SK-N-SH (cell line): ENCODE measurements around the gene PRSS3. TPM values are rescaled to one million over a fixed set of nuclear protein-coding genes. Genes with fewer than 3 reads are reported as not detected.
"Not testable (repeated sequence)": the region's sequence is repeated elsewhere in the genome, so short reads cannot be mapped to it uniquely, and the experiment has no call there.

Experiments
- CTCF ChIA-PET: fragments of 300-600, 350-600 bp; formaldehyde crosslinking; extraction: SDS; loops from one replicate; lab custom pipeline; 2021; lab: Yijun Ruan, JAX
- POLR2A ChIA-PET: fragments of 350-600 bp; sonication (Branson Sonifier 250); formaldehyde crosslinking; extraction: SDS; loops from one replicate; lab custom pipeline; 2020; ENCODE audit warnings: antibody characterized with exemption, inconsistent platforms; lab: Yijun Ruan, JAX
- DNase-seq: peaks from one replicate; pipeline ENCODE4 v3.0.0; 2012
- H2AFZ ChIP-seq: fragments of 200-600 bp; sonication (generic); 2 replicates; pipeline ENCODE4 v1.8.1; 2016; ENCODE audit warnings: antibody characterized with exemption, mild to moderate bottlenecking, low read depth
- H3F3A ChIP-seq: fragments of 200-600 bp; sonication (generic); replicated peaks from 2 replicates; pipeline ENCODE3; 2016; ENCODE audit warnings: antibody characterized with exemption, mild to moderate bottlenecking; ENCODE audit not compliant: insufficient read depth
- H3K27ac ChIP-seq, 2 experiments: fragments of 200-500 bp in 1 of 2; fragments of 200-600 bp in 1 of 2; sonication (Bioruptor generic) in 1 of 2; sonication (generic), shearing (Covaris generic) in 1 of 2; 2 replicates each; pipeline versions ENCODE4 v1.5.1 to v1.6.1; 2014 to 2016; ENCODE audit warnings: low read depth in 2 of 2, inconsistent platforms in 1 of 2, low read length in 1 of 2, mild to moderate bottlenecking in 1 of 2, mixed read lengths in 1 of 2
- H3K27me3 ChIP-seq: fragments of 200-600 bp; sonication (generic), shearing (Covaris generic); 2 replicates; pipeline ENCODE4 v1.6.1; 2016; ENCODE audit warnings: mixed run types; ENCODE audit not compliant: insufficient read depth
- H3K36me3 ChIP-seq, 2 experiments: fragments of 200-500 bp in 1 of 2; fragments of 200-600 bp in 1 of 2; sonication (Bioruptor generic) in 1 of 2; sonication (generic) in 1 of 2; replicated peaks in 1 of 2; 2 replicates each; pipeline versions ENCODE3 to v1.5.1; 2014 to 2016; ENCODE audit warnings: low read length in 1 of 2, mild to moderate bottlenecking in 1 of 2; ENCODE audit not compliant: insufficient read depth in 2 of 2, control insufficient read depth in 1 of 2
- H3K4me1 ChIP-seq, 2 experiments: fragments of 200-500 bp in 1 of 2; fragments of 200-600 bp in 1 of 2; sonication (Bioruptor generic) in 1 of 2; sonication (generic), shearing (Covaris generic) in 1 of 2; 2 replicates each; pipeline versions ENCODE4 v1.5.1 to v1.6.1; 2014 to 2016; ENCODE audit warnings: low read depth in 1 of 2, low read length in 1 of 2, mixed run types in 1 of 2; ENCODE audit not compliant: insufficient read depth in 2 of 2, control insufficient read depth in 1 of 2
- H3K4me2 ChIP-seq: fragments of 200-600 bp; sonication (generic), shearing (Covaris generic); 2 replicates; pipeline ENCODE4 v1.6.1; 2017; ENCODE audit warnings: mixed run types
- H3K4me3 ChIP-seq, 2 experiments: fragments of 200-500 bp in 1 of 2; fragments of 200-600 bp in 1 of 2; sonication (Bioruptor generic) in 1 of 2; sonication (generic), shearing (Covaris generic) in 1 of 2; 2 replicates each; pipeline versions ENCODE4 v1.5.1 to v1.8.1; 2014 to 2016; ENCODE audit warnings: low read depth in 2 of 2, inconsistent platforms in 1 of 2, low read length in 1 of 2, mild to moderate bottlenecking in 1 of 2, mixed read lengths in 1 of 2, moderate library complexity in 1 of 2
- H3K79me2 ChIP-seq: fragments of 200-600 bp; sonication (generic); 2 replicates; pipeline ENCODE4 v1.8.1; 2017; ENCODE audit warnings: mild to moderate bottlenecking; ENCODE audit not compliant: insufficient read depth
- H3K9ac ChIP-seq: fragments of 200-600 bp; sonication (generic); 2 replicates; pipeline ENCODE4 v1.6.1; 2017; ENCODE audit warnings: mixed run types
- H3K9me2 ChIP-seq: fragments of 200-600 bp; sonication (generic); 2 replicates; pipeline ENCODE4 v1.6.1; 2017; ENCODE audit warnings: mixed run types
- H3K9me3 ChIP-seq: fragments of 200-600 bp; sonication (generic); 2 replicates; pipeline ENCODE4 v1.6.1; 2017; ENCODE audit warnings: mixed run types, mild to moderate bottlenecking, moderate library complexity
- H4K20me1 ChIP-seq: fragments of 200-600 bp; sonication (generic); 2 replicates; pipeline ENCODE4 v1.6.1; 2017; ENCODE audit warnings: mild to moderate bottlenecking, mixed run types; ENCODE audit not compliant: insufficient read depth
- CTCF ChIP-seq: fragments of 200-600 bp; sonication (generic); IDR thresholded peaks from 2 replicates; pipeline ENCODE4 v1.6.1; 2017; ENCODE audit warnings: antibody characterized with exemption, mild to moderate bottlenecking, moderate library complexity
- ELF1 ChIP-seq: IDR thresholded peaks from 2 replicates; pipeline ENCODE4 v1.4.0; 2012
- EP300 ChIP-seq, 2 experiments: IDR thresholded peaks; 2 replicates each; pipeline versions ENCODE4 v1.4.0 to v1.6.1; 2012; ENCODE audit warnings: borderline replicate concordance in 1 of 2, low read depth in 1 of 2, low read length in 1 of 2
- EZH2phosphoT487 ChIP-seq: fragments of 200-600 bp; sonication (generic); IDR thresholded peaks from 2 replicates; pipeline ENCODE4 v1.6.1; 2017; ENCODE audit warnings: low read depth, mixed run types, mild to moderate bottlenecking, antibody characterized with exemption, moderate library complexity, borderline replicate concordance
- FOSL2 ChIP-seq: IDR thresholded peaks from 2 replicates; pipeline ENCODE4 v1.4.0; 2012; ENCODE audit warnings: low read depth, mild to moderate bottlenecking, moderate library complexity, borderline replicate concordance
- FOXM1 ChIP-seq: IDR thresholded peaks from 2 replicates; pipeline ENCODE4 v1.4.0; 2012; ENCODE audit warnings: low read depth, mild to moderate bottlenecking
- MEF2A ChIP-seq: IDR thresholded peaks from 2 replicates; pipeline ENCODE4 v1.4.0; 2012; ENCODE audit warnings: low read depth, borderline replicate concordance
- MXI1 ChIP-seq: IDR thresholded peaks from 2 replicates; pipeline ENCODE4 v1.6.1; 2012; ENCODE audit warnings: mild to moderate bottlenecking, low read depth, low read length, improper control_type of control experiment
- RAD21 ChIP-seq: IDR thresholded peaks from 2 replicates; pipeline ENCODE4 v1.6.1; 2012; ENCODE audit warnings: mild to moderate bottlenecking, low read length
- RFX5 ChIP-seq: IDR thresholded peaks from 2 replicates; pipeline ENCODE4 v1.6.1; 2012; ENCODE audit warnings: mild to moderate bottlenecking, improper control_type of control experiment, low read length
- RXRA ChIP-seq: IDR thresholded peaks from 2 replicates; pipeline ENCODE4 v1.4.0; 2012; ENCODE audit warnings: low read depth, mild to moderate bottlenecking, borderline replicate concordance
- USF2 ChIP-seq: fragments of 150-350 bp; IDR thresholded peaks from 2 replicates; pipeline ENCODE4 v1.6.1; 2017; ENCODE audit warnings: antibody characterized with exemption, low read length, low read depth, borderline replicate concordance
- ZBTB33 ChIP-seq: IDR thresholded peaks from 2 replicates; pipeline ENCODE4 v1.4.0; 2012; ENCODE audit warnings: low read depth, borderline replicate concordance
- WGBS: methylation state at CpG from one replicate; pipeline ENCODE4 v1.1.6; 2017; ENCODE audit warnings: low lambda C conversion rate; 5-methylcytosine and 5-hydroxymethylcytosine counted together
- polyA plus RNA-seq, 3 experiments: library from polyadenylated mRNA; depleted of rRNA; stranded (reverse); fragments of >200 nt; gene quantifications; 2 replicates each; pipeline ENCODE4 v1.2.3, GENCODE V29; 2012

Gene PRSS3
- polyA plus RNA-seq, 1 of the 3 experiments (the other 2 are of a cell fraction): 4.7 TPM

- H3K27me3 ChIP-seq, H3K36me3 ChIP-seq, H3F3A ChIP-seq, H3K4me3 ChIP-seq, H3K9me3 ChIP-seq, H3K27ac ChIP-seq, H2AFZ ChIP-seq, H3K9me2 ChIP-seq, H3K9ac ChIP-seq, H3K4me1 ChIP-seq, H4K20me1 ChIP-seq, H3K4me2 ChIP-seq, DNase-seq, POLR2A ChIA-PET, H3K79me2 ChIP-seq: not testable (repeated sequence)
- CTCF ChIA-PET: interaction anchor here (1.9 kb wide), 1 partner anchor 17 kb away, joined by 8 read pairs; no protein-coding TSS in a partner anchor
- 75% methylated on average over 5 of the region's 5 CpGs for WGBS
Measured at GRCh38 chr9:33796679-33797078, 1.3 kb downstream of the PRSS3 start.

- Histone ChIP-seq H3K27ac (no peak overlapping the region), H3F3A (no peaks in the 10 kb centered on the region), H3K4me3 (no peak overlapping the region), H3K4me1 (peaks cover 0 to 10% of the 10 kb centered on the region in 2 experiments; a peak in 1 of 4 replicates), H3K36me3 (peaks cover 0 to 3% of the 10 kb centered on the region in 2 experiments), H3K79me2 (no peaks in the 10 kb centered on the region), H2AFZ (no peak overlapping the region), H3K9me3 (no peaks in the 10 kb centered on the region), H3K27me3 (no peaks in the 10 kb centered on the region), H3K9me2 (no peaks in the 10 kb centered on the region), H4K20me1 (no peaks in the 10 kb centered on the region), H3K9ac (no peak overlapping the region), H3K4me2 (no peak overlapping the region)
- ChIA-PET POLR2A (no interaction called here), CTCF (interaction anchor here (1.9 kb wide), 2 partner anchors 16 kb away, joined by 5 to 8 read pairs; no protein-coding TSS in a partner anchor)
- WGBS: 71% methylated on average over 8 of the region's 8 CpGs
- no peak for DNase-seq
- TF ChIP-seq ELF1 (no peak), RFX5 (no peak), RXRA (no peak), CTCF (no peak), FOSL2 (no peak), MXI1 (no peak), EZH2phosphoT487 (no peak), FOXM1 (no peak), USF2 (no peak), EP300 (IDR thresholded peaks at IDR 0.05; ENCODE audit: borderline replicate concordance in 1 of 2, low read depth in 1 of 2, low read length in 1 of 2) (no peak), MEF2A (no peak), RAD21 (no peak), ZBTB33 (no peak)
Measured at GRCh38 chr9:33797837-33798236, 2.5 kb downstream of the PRSS3 start.
